B cell (primary cell): ENCODE results near the gene EXOC3L1. TPM values are rescaled to one million over a fixed set of nuclear protein-coding genes. Genes with fewer than 3 reads are reported as not detected.

Experiments
- ATAC-seq: fragments of 200-7000 bp; cut with Tn5 transposase; one replicate; pipeline ENCODE4 v1.10.0; 2021; ENCODE audit warnings: low read depth, mild to moderate bottlenecking, moderate number of reproducible peaks, moderate library complexity
- CTCF ChIA-PET: fragments of 350-600 bp; sonication (Branson Sonifier 250); formaldehyde crosslinking; loops from one replicate; lab custom pipeline; 2021; ENCODE audit warnings: antibody characterized with exemption, inconsistent platforms; lab: Charles Lee
- POLR2A ChIA-PET: fragments of 350-600 bp; sonication (Branson Sonifier 250); formaldehyde crosslinking; loops from one replicate; lab custom pipeline; 2021; ENCODE audit warnings: antibody characterized with exemption; lab: Charles Lee
- DNase-seq: peaks from one replicate; pipeline ENCODE4 v3.0.0; 2013
- H2AFZ ChIP-seq: 2 replicates; pipeline ENCODE4 v1.6.1; 2012; ENCODE audit warnings: mild to moderate bottlenecking, low read depth, low read length; ENCODE audit not compliant: insufficient read depth, poor library complexity, severe bottlenecking
- H3K27ac ChIP-seq, 2 donors: 1 replicate in 1 of 2; 2 replicates in 1 of 2; pipeline ENCODE4 v1.5.1; 2012 to 2013; ENCODE audit warnings: low read length in 2 of 2, mild to moderate bottlenecking in 2 of 2, moderate library complexity in 1 of 2
- H3K27me3 ChIP-seq, 4 experiments: fragments of 200-600 bp in 1 of 4; sonication (generic) in 1 of 4; replicated peaks in 1 of 4; 1 replicate in 2 of 4; 2 replicates in 2 of 4; pipeline versions ENCODE4 v1.6.1 to v1.7.0; 2013 to 2016; ENCODE audit warnings: low read length in 3 of 4, mild to moderate bottlenecking in 2 of 4, mixed read lengths in 1 of 4, moderate library complexity in 1 of 4; ENCODE audit not compliant: insufficient read depth in 4 of 4, control insufficient read depth in 3 of 4; ENCODE audit errors: control extremely low read depth in 1 of 4
- H3K36me3 ChIP-seq, 2 experiments: replicated peaks in 1 of 2; 1 replicate in 1 of 2; 2 replicates in 1 of 2; pipeline versions ENCODE4 v1.6.1 to v1.7.1; 2013; ENCODE audit warnings: low read length in 1 of 2; ENCODE audit not compliant: insufficient read depth in 2 of 2, control insufficient read depth in 1 of 2; ENCODE audit errors: control extremely low read depth in 1 of 2, extremely low read depth in 1 of 2
- H3K4me1 ChIP-seq, 2 donors: fragments of 200-600 bp in 1 of 2; sonication (generic) in 1 of 2; 1 replicate in 1 of 2; 2 replicates in 1 of 2; pipeline versions ENCODE4 v1.5.1 to v1.6.1; 2013 to 2017; ENCODE audit warnings: low read length in 2 of 2; ENCODE audit not compliant: control insufficient read depth in 2 of 2, insufficient read depth in 2 of 2
- H3K4me2 ChIP-seq: replicated peaks from 2 replicates; pipeline ENCODE3; 2012; ENCODE audit warnings: mild to moderate bottlenecking, low read depth, low read length; ENCODE audit not compliant: poor library complexity, severe bottlenecking
- H3K4me3 ChIP-seq, 5 experiments: fragments of 200-600 bp in 1 of 5; sonication (generic) in 1 of 5; 1 replicate in 3 of 5; 2 replicates in 2 of 5; pipeline versions ENCODE4 v1.5.1 to v1.7.0; 2011 to 2016; ENCODE audit warnings: low read length in 4 of 5, mild to moderate bottlenecking in 4 of 5, low read depth in 2 of 5, control low read depth in 1 of 5, moderate library complexity in 1 of 5; ENCODE audit not compliant: insufficient read depth in 1 of 5; ENCODE audit errors: control extremely low read depth in 1 of 5, extremely low read depth in 1 of 5
- H3K79me2 ChIP-seq: fragments of 200-600 bp; sonication (generic); one replicate; pipeline ENCODE4 v1.6.0; 2016; ENCODE audit warnings: low read length; ENCODE audit not compliant: control insufficient read depth, insufficient read depth
- H3K9ac ChIP-seq: fragments of 200-600 bp; sonication (generic); 2 replicates; pipeline ENCODE4 v1.6.1; 2017; ENCODE audit warnings: mild to moderate bottlenecking, low read length, moderate library complexity
- H3K9me3 ChIP-seq, 3 donors: one replicate each; pipeline versions ENCODE4 v1.6.1 to v1.7.1; 2013; ENCODE audit warnings: low read length in 2 of 3; ENCODE audit not compliant: control insufficient read depth in 2 of 3, insufficient read depth in 1 of 3; ENCODE audit errors: control extremely low read depth in 1 of 3
- H4K20me1 ChIP-seq: 2 replicates; pipeline ENCODE4 v1.6.0; 2012; ENCODE audit warnings: mild to moderate bottlenecking, low read length; ENCODE audit not compliant: insufficient read depth, control insufficient read depth, poor library complexity, severe bottlenecking
- H3K27ac Mint-ChIP-seq: one replicate; pipeline ENCODE4 v1.8.0; 2021; ENCODE audit warnings: mixed read lengths
- H3K27me3 Mint-ChIP-seq: one replicate; pipeline ENCODE4 v1.8.0; 2021; ENCODE audit warnings: mixed read lengths
- H3K4me1 Mint-ChIP-seq: one replicate; pipeline ENCODE4 v1.8.0; 2021; ENCODE audit warnings: mixed read lengths
- H3K4me3 Mint-ChIP-seq: one replicate; pipeline ENCODE4 v1.8.0; 2021; ENCODE audit warnings: mixed read lengths
- H3K9me3 Mint-ChIP-seq: one replicate; pipeline ENCODE4 v1.8.0; 2022; ENCODE audit warnings: mixed read lengths; ENCODE audit not compliant: insufficient read depth
- CTCF ChIP-seq: fragments of 200-600 bp; IDR thresholded peaks from one replicate; pipeline ENCODE4 v1.8.0; 2022; ENCODE audit warnings: antibody characterized with exemption, mild to moderate bottlenecking
- EZH2 ChIP-seq: IDR thresholded peaks from 2 replicates; pipeline ENCODE4 v1.6.1; 2012; ENCODE audit warnings: borderline replicate concordance, low read depth, mild to moderate bottlenecking, moderate library complexity, low read length; ENCODE audit not compliant: insufficient read depth, poor library complexity, severe bottlenecking
- WGBS: methylation state at CpG from one replicate; pipeline ENCODE4 v1.1.5; 2013; ENCODE audit warnings: missing lambda C conversion rate; ENCODE audit not compliant: insufficient coverage; 5-methylcytosine and 5-hydroxymethylcytosine counted together
- intact Hi-C: fragments of 100-400 bp; cut with micrococcal nuclease; formaldehyde crosslinking; loops from one replicate; pipeline ENCODE4 v1.10.0; 2022
- polyA plus RNA-seq: library from polyadenylated mRNA; depleted of rRNA; stranded (reverse); fragments of >200 nt; gene quantifications from 2 replicates; pipeline ENCODE4 v1.2.3, GENCODE V29; 2012
- total RNA-seq, 2 donors: library from RNA; stranded (reverse); fragments of 120-200 nt in 1 of 2; gene quantifications; 1 replicate in 1 of 2; 2 replicates in 1 of 2; pipeline versions ENCODE4 v1.2.3 to v1.2.4, GENCODE V29; 2013 to 2022

Gene EXOC3L1
- total and polyA plus RNA-seq, 2 donors (not counting 1 experiment from before 2014, with no cell fraction given) = not detected

- Histone ChIP-seq H3K27ac (no peak overlapping the region), H3K4me2 (no peak overlapping the region), H3K79me2 (no peaks in the 10 kb centered on the region), H3K9me3 (peaks cover 0 to 40% (median 0%) of the 10 kb centered on the region in 3 donors), H4K20me1 (peaks cover 14% of the 10 kb centered on the region), H3K4me3 (no peak overlapping the region), H3K9ac (no peak overlapping the region), H2AFZ (no peak overlapping the region), H3K27me3 (peaks cover 0 to 95% (median 67%) of the 10 kb centered on the region in 4 experiments), H3K4me1 (peaks cover 47 to 58% of the 10 kb centered on the region in 2 donors), H3K36me3 (no peaks in the 10 kb centered on the region)
- no peak overlapping the region for H3K4me3 Mint-ChIP-seq
- intact Hi-C loops = no loop called here
- H3K4me1 Mint-ChIP-seq = peaks cover 37% of the 10 kb centered on the region
- ATAC-seq (no peak), DNase-seq (no peak)
- H3K27me3 Mint-ChIP-seq = peaks cover 58% of the 10 kb centered on the region
- POLR2A ChIA-PET = no interaction called here
- H3K9me3 Mint-ChIP-seq = no peaks in the 10 kb centered on the region
- no peak overlapping the region for H3K27ac Mint-ChIP-seq
- 94% methylated on average over 7 of the region's 7 CpGs for WGBS
- CTCF ChIA-PET = interaction anchor here (0.7 to 1.3 kb wide), 2 partner anchors 10 to 495 kb away, joined by 4 to 6 read pairs; no protein-coding TSS in a partner anchor
- TF ChIP-seq EZH2 = no peak
- no peak for TF ChIP-seq CTCF
These were observed 22.3 kb downstream of the EXOC3L1 start for GRCh38 chr16:67167588-67167987.

GRCh38 chr16:67166598-67167168 lies 23.3 kb downstream of the EXOC3L1 start:
- Histone ChIP-seq H3K4me3 (no peak overlapping the region), H4K20me1 (peaks cover 15% of the 10 kb centered on the region), H3K36me3 (no peaks in the 10 kb centered on the region), H3K79me2 (no peaks in the 10 kb centered on the region), H3K9ac (no peak overlapping the region), H3K27ac (no peak overlapping the region), H3K4me2 (no peak overlapping the region), H3K27me3 (peaks cover 0 to 95% (median 67%) of the 10 kb centered on the region in 4 experiments), H3K4me1 (peaks cover 51 to 62% of the 10 kb centered on the region in 2 donors), H3K9me3 (peaks cover 0 to 42% (median 0%) of the 10 kb centered on the region in 3 donors), H2AFZ (no peak overlapping the region)
- intact Hi-C loops = no loop called here
- Mint-ChIP-seq H3K27me3 (peaks cover 61% of the 10 kb centered on the region), H3K27ac (no peak overlapping the region), H3K9me3 (no peaks in the 10 kb centered on the region), H3K4me3 (no peak overlapping the region), H3K4me1 (peaks cover 42% of the 10 kb centered on the region)
- WGBS = 78% methylated on average over 4 of the region's 5 CpGs
- ChIA-PET CTCF (no interaction called here), POLR2A (no interaction called here)
- no peak for ATAC-seq
- TF ChIP-seq EZH2 = no peak
- no peak for DNase-seq
